HG03439 (cell line): ENCODE data around the gene CHST8.
"Not testable (repeated sequence)": the region's sequence is repeated elsewhere in the genome, so short reads cannot be mapped to it uniquely, and the experiment has no call there.

Experiments used
- ATAC-seq: cut with Tn5 transposase; IDR thresholded peaks from one replicate; pipeline ENCODE4 v1.9.1; 2021; ENCODE audit warnings: mild to moderate bottlenecking, moderate library complexity; ENCODE audit not compliant: unreplicated experiment

CHST8 gene

GRCh38 chr19:33688171-33688992 is 66.6 kb downstream of the CHST8 start:
- no peak for ATAC-seq

GRCh38 chr19:33689138-33689746 is 67.5 kb downstream of the CHST8 start:
- ATAC-seq, result no peak

GRCh38 chr19:33689868-33690267 is 68.1 kb downstream of the CHST8 start:
- no peak for ATAC-seq

GRCh38 chr19:33690378-33691029 is 68.8 kb downstream of the CHST8 start:
- no peak for ATAC-seq

GRCh38 chr19:33691030-33691427 is 69.3 kb downstream of the CHST8 start:
- no peak for ATAC-seq

- no peak for ATAC-seq
These were observed 70.0 kb downstream of the CHST8 start for GRCh38 chr19:33691736-33692135.

GRCh38 chr19:33693678-33694077 is 71.9 kb downstream of the CHST8 start:
- no peak for ATAC-seq

- not testable (repeated sequence) for ATAC-seq
These were observed 73.8 kb downstream of the CHST8 start for GRCh38 chr19:33695547-33695946.

GRCh38 chr19:33697766-33698165 is 76.0 kb downstream of the CHST8 start:
- no peak for ATAC-seq

GRCh38 chr19:33698576-33699435 is 77.1 kb downstream of the CHST8 start:
- ATAC-seq, result no peak

GRCh38 chr19:33699754-33700407 is 78.1 kb downstream of the CHST8 start:
- ATAC-seq, result no peak

- no peak for ATAC-seq
These were observed 78.8 kb downstream of the CHST8 start for GRCh38 chr19:33700408-33701013.

GRCh38 chr19:33701565-33701964 is 79.8 kb downstream of the CHST8 start:
- no peak for ATAC-seq

- ATAC-seq, result no peak
These were observed 81.1 kb downstream of the CHST8 start for GRCh38 chr19:33702606-33703437.

GRCh38 chr19:33703438-33703750 is 81.6 kb downstream of the CHST8 start:
- no peak for ATAC-seq

- no peak for ATAC-seq
These were observed 82.1 kb downstream of the CHST8 start for GRCh38 chr19:33703821-33704220.

GRCh38 chr19:33704271-33704670 is 82.5 kb downstream of the CHST8 start:
- ATAC-seq, result no peak

- no peak for ATAC-seq
These were observed 83.5 kb downstream of the CHST8 start for GRCh38 chr19:33705090-33705847.

- ATAC-seq, result no peak
These were observed 84.1 kb downstream of the CHST8 start for GRCh38 chr19:33705860-33706259.
